Measurements from ENCODE around the gene GPAM. TPM values are rescaled to one million over a fixed set of nuclear protein-coding genes. Genes with fewer than 3 reads are reported as not detected.

Gene GPAM
- total RNA-seq, 6 donors from 2014 or later: 6.7 to 26.2 (median 10.6) TPM

DNA sequence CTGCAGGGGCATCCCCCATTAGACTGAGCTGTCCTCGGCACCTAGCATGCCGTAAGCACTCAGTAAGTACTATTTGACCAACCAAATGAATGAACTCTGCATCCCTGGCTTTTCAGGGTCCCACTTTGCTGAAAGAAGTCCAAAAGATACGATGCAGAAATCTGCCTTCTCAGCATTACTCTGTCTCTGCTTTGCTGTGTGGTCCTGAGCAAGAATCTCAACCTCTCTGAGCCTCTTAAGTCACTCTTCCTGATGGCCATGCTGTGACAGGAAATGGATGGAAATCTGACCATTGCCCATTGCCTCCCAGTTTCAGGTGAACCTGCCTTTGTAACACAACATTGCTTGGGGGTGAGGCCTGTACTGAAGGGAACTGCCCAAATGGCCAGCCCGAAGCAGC, 48.0 kb downstream of the GPAM start:
- DNase-seq (no peak), ATAC-seq (ENCODE audit: low FRiP score in 2 of 2) (no peak)
- WGBS, 2 donors: 89% methylated on average over 4 of the region's 4 CpGs

DNA sequence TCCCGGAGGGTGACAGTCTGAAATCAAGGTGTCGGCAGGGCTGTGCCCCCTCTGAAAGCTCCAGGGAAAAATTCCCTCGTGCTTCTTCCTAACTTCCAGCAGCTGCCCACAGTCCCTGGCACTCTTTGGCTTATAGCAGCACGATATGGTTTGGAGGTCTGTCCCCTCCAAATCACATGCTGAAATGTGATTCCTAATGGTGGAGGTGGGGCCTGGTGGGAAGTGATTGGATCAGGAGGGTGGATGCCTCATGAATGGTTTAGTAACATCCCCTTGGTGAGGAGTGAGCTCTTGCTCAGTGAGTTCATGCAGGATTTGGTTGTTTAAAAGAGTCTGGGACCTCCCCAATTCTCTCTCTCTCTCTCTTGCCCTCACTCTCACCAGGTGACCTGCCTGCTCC, 51.1 kb downstream of the GPAM start:
- DNase-seq (no peak), ATAC-seq (ENCODE audit: low FRiP score in 2 of 2) (no peak)
- TF ChIP-seq POLR2AphosphoS5 (IDR thresholded peaks at IDR 0.05): no peak
- no peak for TF ChIP-seq POLR2A (IDR thresholded peaks at IDR 0.05)
- no peak for TF ChIP-seq EP300 (IDR thresholded peaks at IDR 0.05)
- TF ChIP-seq, protein P1, sequence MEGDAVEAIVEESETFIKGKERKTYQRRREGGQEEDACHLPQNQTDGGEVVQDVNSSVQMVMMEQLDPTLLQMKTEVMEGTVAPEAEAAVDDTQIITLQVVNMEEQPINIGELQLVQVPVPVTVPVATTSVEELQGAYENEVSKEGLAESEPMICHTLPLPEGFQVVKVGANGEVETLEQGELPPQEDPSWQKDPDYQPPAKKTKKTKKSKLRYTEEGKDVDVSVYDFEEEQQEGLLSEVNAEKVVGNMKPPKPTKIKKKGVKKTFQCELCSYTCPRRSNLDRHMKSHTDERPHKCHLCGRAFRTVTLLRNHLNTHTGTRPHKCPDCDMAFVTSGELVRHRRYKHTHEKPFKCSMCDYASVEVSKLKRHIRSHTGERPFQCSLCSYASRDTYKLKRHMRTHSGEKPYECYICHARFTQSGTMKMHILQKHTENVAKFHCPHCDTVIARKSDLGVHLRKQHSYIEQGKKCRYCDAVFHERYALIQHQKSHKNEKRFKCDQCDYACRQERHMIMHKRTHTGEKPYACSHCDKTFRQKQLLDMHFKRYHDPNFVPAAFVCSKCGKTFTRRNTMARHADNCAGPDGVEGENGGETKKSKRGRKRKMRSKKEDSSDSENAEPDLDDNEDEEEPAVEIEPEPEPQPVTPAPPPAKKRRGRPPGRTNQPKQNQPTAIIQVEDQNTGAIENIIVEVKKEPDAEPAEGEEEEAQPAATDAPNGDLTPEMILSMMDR (IDR thresholded peaks at IDR 0.05): no peak
- Histone ChIP-seq H3K4me3 (no peak overlapping the region), H3K27ac (no peak overlapping the region), H3K27me3 (no peaks in the 10 kb centered on the region), H3K4me1 (no peaks in the 10 kb centered on the region), H3K36me3 (no peaks in the 10 kb centered on the region), H3K9me3 (no peaks in the 10 kb centered on the region)
- WGBS, 2 donors: 74% methylated on average over 4 of the region's 4 CpGs

More for the DNA sequence above, 48.0 kb downstream of the GPAM start:
- H3K4me3 ChIP-seq: no peak overlapping the region
- no peaks in the 10 kb centered on the region for H3K27me3 ChIP-seq
- H3K4me1 ChIP-seq: no peaks in the 10 kb centered on the region
- H3K9me3 ChIP-seq: no peaks in the 10 kb centered on the region
- no peak for TF ChIP-seq EP300 (IDR thresholded peaks at IDR 0.05)
- no peak for TF ChIP-seq POLR2AphosphoS5 (IDR thresholded peaks at IDR 0.05)
- TF ChIP-seq, protein P1 (IDR thresholded peaks at IDR 0.05): no peak
- no peak for TF ChIP-seq POLR2A (IDR thresholded peaks at IDR 0.05)
- H3K27ac ChIP-seq: no peak overlapping the region
- no peaks in the 10 kb centered on the region for H3K36me3 ChIP-seq

DNA sequence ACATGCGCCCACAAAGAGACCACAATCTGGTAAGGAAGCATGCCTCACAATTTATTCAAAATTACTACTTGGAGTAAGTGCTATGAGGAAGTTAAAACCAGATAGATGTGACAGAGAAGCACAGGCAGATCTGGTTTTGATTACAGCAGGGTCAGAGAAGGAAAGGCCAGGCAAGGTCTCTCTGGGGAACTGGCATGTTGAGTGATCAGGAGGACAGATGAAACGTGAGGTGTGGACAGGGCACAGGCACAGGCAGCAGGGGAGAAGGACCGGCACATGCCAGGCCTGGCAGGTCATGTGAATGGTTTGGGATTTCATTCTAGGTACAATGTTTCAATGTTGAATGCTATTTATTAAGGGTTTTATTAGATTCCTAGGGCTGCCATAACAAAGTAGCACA, 51.6 kb downstream of the GPAM start:
- Histone ChIP-seq H3K27me3 (no peaks in the 10 kb centered on the region), H3K4me3 (no peak overlapping the region), H3K36me3 (no peaks in the 10 kb centered on the region), H3K9me3 (no peaks in the 10 kb centered on the region), H3K27ac (no peak overlapping the region), H3K4me1 (no peaks in the 10 kb centered on the region)
- WGBS, 2 donors: 71 to 75% methylated on average over 3 of the region's 3 CpGs
- no peak for ATAC-seq (ENCODE audit: low FRiP score in 2 of 2)
- no peak for DNase-seq
- TF ChIP-seq POLR2AphosphoS5 (IDR thresholded peaks at IDR 0.05): no peak
- no peak for TF ChIP-seq POLR2A (IDR thresholded peaks at IDR 0.05)
- TF ChIP-seq EP300 (IDR thresholded peaks at IDR 0.05): no peak
- TF ChIP-seq, protein P1 (IDR thresholded peaks at IDR 0.05): no peak

DNA sequence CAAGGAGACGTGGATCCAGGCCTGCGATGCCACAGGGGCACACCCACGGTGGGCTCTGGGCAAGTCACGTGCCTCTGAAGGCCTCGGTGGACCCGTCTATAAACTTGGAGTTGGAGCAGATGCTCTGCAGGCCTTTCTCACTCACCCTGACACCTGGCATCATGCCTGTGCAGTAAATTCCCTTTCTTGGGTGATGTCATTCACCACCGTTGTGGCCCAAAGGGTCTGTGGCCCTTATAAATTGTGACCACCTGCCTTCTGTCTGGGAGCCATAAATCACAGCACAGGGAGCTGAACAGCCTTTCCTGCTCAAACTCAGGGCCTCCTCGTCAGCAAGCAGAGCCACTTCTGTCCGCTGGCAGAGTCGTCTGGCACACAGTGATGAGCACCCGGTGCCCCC, 52.2 kb downstream of the GPAM start:
- Histone ChIP-seq H3K27me3 (no peaks in the 10 kb centered on the region), H3K4me1 (no peaks in the 10 kb centered on the region), H3K4me3 (no peak overlapping the region), H3K9me3 (no peaks in the 10 kb centered on the region), H3K36me3 (no peaks in the 10 kb centered on the region), H3K27ac (no peak overlapping the region)
- TF ChIP-seq EP300 (IDR thresholded peaks at IDR 0.05) (no peak), POLR2AphosphoS5 (IDR thresholded peaks at IDR 0.05) (no peak), POLR2A (IDR thresholded peaks at IDR 0.05) (no peak)
- TF ChIP-seq, protein P1 (IDR thresholded peaks at IDR 0.05): no peak
- WGBS, 2 donors: 72 to 83% methylated on average over 10 of the region's 11 CpGs
- DNase-seq: no peak
- no peak for ATAC-seq (ENCODE audit: low FRiP score in 2 of 2)

DNA sequence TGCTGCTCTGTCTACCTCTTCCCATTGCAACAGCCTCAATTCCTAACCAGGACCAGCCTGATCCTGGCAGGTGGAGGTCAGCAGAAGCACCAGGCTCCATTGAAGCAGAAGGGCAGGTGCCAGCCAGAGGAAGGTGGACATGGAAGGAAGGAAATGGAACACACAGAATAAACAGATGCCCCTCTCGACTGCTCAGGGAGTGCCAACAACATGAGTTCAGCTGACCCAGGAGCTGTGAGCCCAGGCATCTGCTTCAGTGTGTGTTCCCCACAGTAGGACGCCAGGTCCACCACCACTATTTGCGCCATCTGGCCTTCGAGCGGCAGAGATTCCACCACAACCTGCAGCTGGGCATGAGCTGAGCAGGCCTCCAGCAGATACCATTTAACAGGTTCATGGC, 56.7 kb downstream of the GPAM start:
- no peaks in the 10 kb centered on the region for H3K27me3 ChIP-seq
- no peaks in the 10 kb centered on the region for H3K4me1 ChIP-seq
- no peak overlapping the region for H3K4me3 ChIP-seq
- no peak overlapping the region for H3K27ac ChIP-seq
- DNase-seq: no peak
- WGBS, 2 donors: 74 to 81% methylated on average over 3 to 5 of the region's 5 CpGs
- H3K36me3 ChIP-seq: no peaks in the 10 kb centered on the region
- H3K9me3 ChIP-seq: no peaks in the 10 kb centered on the region
- no peak for ATAC-seq (ENCODE audit: low FRiP score in 2 of 2)
- no peak for TF ChIP-seq POLR2A (IDR thresholded peaks at IDR 0.05)
- TF ChIP-seq, protein P1 (IDR thresholded peaks at IDR 0.05): no peak
- TF ChIP-seq EP300 (IDR thresholded peaks at IDR 0.05): no peak
- no peak for TF ChIP-seq POLR2AphosphoS5 (IDR thresholded peaks at IDR 0.05)

Data from upper lobe of left lung (tissue), 6 donors.